DOHH2 (cell line): ENCODE data around the gene HIBCH.

ENCODE experiments used
- H3F3A ChIP-seq: fragments of 200-600 bp; sonication (generic), shearing (Covaris generic); 2 replicates; pipeline ENCODE4 v1.6.0; 2016; ENCODE audit warnings: antibody characterized with exemption, mild to moderate bottlenecking; ENCODE audit not compliant: control insufficient read depth, insufficient read depth
- H3K27ac ChIP-seq: fragments of 200-600 bp; sonication (generic); 2 replicates; pipeline ENCODE4 v1.5.1; 2014; ENCODE audit warnings: low read depth, mild to moderate bottlenecking, low read length, moderate library complexity
- H3K27me3 ChIP-seq: fragments of 200-600 bp; sonication (generic); 2 replicates; pipeline ENCODE4 v1.6.1; 2014; ENCODE audit warnings: mild to moderate bottlenecking, low read length, mixed read lengths; ENCODE audit not compliant: control insufficient read depth
- H3K36me3 ChIP-seq: fragments of 200-600 bp; sonication (generic); 2 replicates; pipeline ENCODE4 v1.6.1; 2014; ENCODE audit warnings: mild to moderate bottlenecking, low read length, moderate library complexity, mixed read lengths; ENCODE audit not compliant: control insufficient read depth
- H3K4me1 ChIP-seq: fragments of 200-600 bp; sonication (generic); 2 replicates; pipeline ENCODE4 v1.6.1; 2014; ENCODE audit warnings: mild to moderate bottlenecking, low read length, mixed read lengths; ENCODE audit not compliant: control insufficient read depth
- H3K4me2 ChIP-seq: fragments of 200-600 bp; sonication (generic); 2 replicates; pipeline ENCODE4 v1.6.0; 2014; ENCODE audit warnings: mild to moderate bottlenecking, low read length, moderate library complexity
- H3K4me3 ChIP-seq: fragments of 200-600 bp; sonication (generic); 2 replicates; pipeline ENCODE4 v1.5.1; 2014; ENCODE audit warnings: mild to moderate bottlenecking, low read length, mixed read lengths
- H3K79me2 ChIP-seq: fragments of 200-600 bp; sonication (generic); 2 replicates; pipeline ENCODE4 v1.6.1; 2014; ENCODE audit warnings: mild to moderate bottlenecking, low read length, mixed read lengths; ENCODE audit not compliant: control insufficient read depth
- H3K9me2 ChIP-seq: fragments of 200-600 bp; sonication (generic); replicated peaks from 2 replicates; pipeline ENCODE4 v1.6.1; 2014; ENCODE audit warnings: mild to moderate bottlenecking, low read length, mixed read lengths; ENCODE audit not compliant: control insufficient read depth
- H3K9me3 ChIP-seq: fragments of 200-600 bp; sonication (generic); 2 replicates; pipeline ENCODE4 v1.6.1; 2014; ENCODE audit warnings: antibody characterized with exemption, low read length, mixed read lengths; ENCODE audit not compliant: control insufficient read depth, insufficient read depth
- H4K20me1 ChIP-seq: fragments of 200-600 bp; sonication (generic); 2 replicates; pipeline ENCODE4 v1.6.0; 2014; ENCODE audit warnings: low read depth, mild to moderate bottlenecking, antibody characterized with exemption, low read length, moderate library complexity; ENCODE audit not compliant: control insufficient read depth, insufficient read depth
- CTCF ChIP-seq: fragments of 200-600 bp; sonication (generic); IDR thresholded peaks from one replicate; pipeline ENCODE4 v1.5.1; 2014; ENCODE audit warnings: antibody characterized with exemption, mild to moderate bottlenecking, low read depth, low read length; ENCODE audit not compliant: poor library complexity, severe bottlenecking
- EZH2phosphoT487 ChIP-seq: fragments of 200-600 bp; sonication (generic); IDR thresholded peaks from 2 replicates; pipeline ENCODE4 v1.6.1; 2017; ENCODE audit warnings: borderline replicate concordance, mild to moderate bottlenecking, antibody characterized with exemption, low read length, moderate library complexity, mixed read lengths

The HIBCH gene

GRCh38 chr2:190261851-190262250, 57.8 kb downstream of the HIBCH start:
- TF ChIP-seq CTCF (no peak), EZH2phosphoT487 (no peak)
- Histone ChIP-seq H3K79me2 (no peaks in the 10 kb centered on the region), H3K4me3 (no peak overlapping the region), H3F3A (no peaks in the 10 kb centered on the region), H3K9me2 (no peaks in the 10 kb centered on the region), H4K20me1 (no peaks in the 10 kb centered on the region), H3K4me1 (no peaks in the 10 kb centered on the region), H3K27ac (no peak overlapping the region), H3K36me3 (peaks cover 31% of the 10 kb centered on the region), H3K4me2 (no peak overlapping the region), H3K9me3 (peaks cover 6% of the 10 kb centered on the region; the same call in 1 of the 2 replicates), H3K27me3 (no peaks in the 10 kb centered on the region)

GRCh38 chr2:190256087-190256486, 63.5 kb downstream of the HIBCH start:
- no peak overlapping the region for H3K27ac ChIP-seq
- peaks cover 52% of the 10 kb centered on the region for H3K36me3 ChIP-seq
- H3K4me1 ChIP-seq = no peaks in the 10 kb centered on the region
- H3K79me2 ChIP-seq = no peaks in the 10 kb centered on the region
- H3F3A ChIP-seq = no peaks in the 10 kb centered on the region
- H3K4me2 ChIP-seq = no peak overlapping the region
- H3K4me3 ChIP-seq = no peak overlapping the region
- no peak for TF ChIP-seq CTCF
- TF ChIP-seq EZH2phosphoT487 = no peak
- H4K20me1 ChIP-seq = no peaks in the 10 kb centered on the region
- H3K27me3 ChIP-seq = no peaks in the 10 kb centered on the region
- no peaks in the 10 kb centered on the region for H3K9me2 ChIP-seq
- H3K9me3 ChIP-seq = peaks cover 9% of the 10 kb centered on the region; the same call in 1 of the 2 replicates

GRCh38 chr2:190255676-190256075, 64.0 kb downstream of the HIBCH start:
- Histone ChIP-seq H3K27me3 (no peaks in the 10 kb centered on the region), H4K20me1 (no peaks in the 10 kb centered on the region), H3K4me1 (no peaks in the 10 kb centered on the region), H3K36me3 (peaks cover 52% of the 10 kb centered on the region), H3K79me2 (no peaks in the 10 kb centered on the region), H3K9me2 (no peaks in the 10 kb centered on the region), H3K27ac (no peak overlapping the region), H3F3A (no peaks in the 10 kb centered on the region), H3K4me2 (no peak overlapping the region), H3K9me3 (peaks cover 9% of the 10 kb centered on the region; the same call in 1 of the 2 replicates), H3K4me3 (no peak overlapping the region)
- TF ChIP-seq CTCF = no peak
- TF ChIP-seq EZH2phosphoT487 = no peak
